ENCODE data around the gene SH2D3C. TPM values are rescaled to one million over a fixed set of nuclear protein-coding genes. Genes with fewer than 3 reads are reported as not detected.

Gene SH2D3C
- polyA plus RNA-seq, 3 donors: 13.2 to 17.6 (median 16.1) TPM

DNA sequence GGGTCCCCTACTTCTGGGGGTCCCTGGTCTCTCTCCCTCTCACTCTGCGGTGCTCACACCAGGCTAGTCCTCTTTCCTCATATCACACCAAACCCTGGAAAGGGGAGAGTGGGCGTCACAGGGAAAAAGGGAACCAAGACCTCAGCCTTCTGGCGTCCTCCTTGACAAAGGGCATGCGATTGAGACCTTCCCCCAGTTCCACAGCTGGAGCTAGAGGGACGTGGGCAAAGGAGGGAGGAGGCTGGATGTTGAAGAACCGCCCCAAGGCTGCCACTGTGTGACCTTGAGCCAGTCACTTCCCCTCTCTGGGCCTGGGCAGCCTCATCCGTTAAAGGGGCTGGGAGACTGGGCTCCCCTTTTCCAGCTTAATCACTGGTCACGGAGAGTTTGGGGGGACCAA lies 24.8 kb downstream of the SH2D3C start:
- no peak for DNase-seq (ENCODE audit: extremely low read depth in 1 of 11, low read depth in 9 of 11, low spot score in 4 of 11)

DNA sequence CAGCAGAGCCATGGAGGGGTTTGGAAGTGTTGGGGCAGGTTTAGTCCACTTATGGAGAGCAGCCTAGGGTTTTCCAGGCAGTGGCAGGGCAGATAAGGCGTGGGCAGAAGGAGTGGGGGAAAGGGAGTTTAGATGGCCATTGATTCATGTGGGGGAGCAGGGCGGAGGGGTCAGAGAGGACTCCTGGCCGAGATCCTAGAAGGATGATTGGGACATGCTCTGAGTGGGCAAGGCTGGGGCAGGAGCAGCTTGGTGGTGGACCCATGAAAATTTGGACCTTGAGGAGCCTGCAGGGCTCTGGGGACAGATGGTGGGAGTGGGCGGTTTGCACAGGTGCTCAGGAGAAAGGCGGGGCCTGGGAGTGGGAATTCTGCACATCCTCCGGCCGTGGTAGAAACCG lies 25.3 kb downstream of the SH2D3C start:
- DNase-seq (ENCODE audit: extremely low read depth in 1 of 11, low read depth in 9 of 11, low spot score in 4 of 11): no peak

DNA sequence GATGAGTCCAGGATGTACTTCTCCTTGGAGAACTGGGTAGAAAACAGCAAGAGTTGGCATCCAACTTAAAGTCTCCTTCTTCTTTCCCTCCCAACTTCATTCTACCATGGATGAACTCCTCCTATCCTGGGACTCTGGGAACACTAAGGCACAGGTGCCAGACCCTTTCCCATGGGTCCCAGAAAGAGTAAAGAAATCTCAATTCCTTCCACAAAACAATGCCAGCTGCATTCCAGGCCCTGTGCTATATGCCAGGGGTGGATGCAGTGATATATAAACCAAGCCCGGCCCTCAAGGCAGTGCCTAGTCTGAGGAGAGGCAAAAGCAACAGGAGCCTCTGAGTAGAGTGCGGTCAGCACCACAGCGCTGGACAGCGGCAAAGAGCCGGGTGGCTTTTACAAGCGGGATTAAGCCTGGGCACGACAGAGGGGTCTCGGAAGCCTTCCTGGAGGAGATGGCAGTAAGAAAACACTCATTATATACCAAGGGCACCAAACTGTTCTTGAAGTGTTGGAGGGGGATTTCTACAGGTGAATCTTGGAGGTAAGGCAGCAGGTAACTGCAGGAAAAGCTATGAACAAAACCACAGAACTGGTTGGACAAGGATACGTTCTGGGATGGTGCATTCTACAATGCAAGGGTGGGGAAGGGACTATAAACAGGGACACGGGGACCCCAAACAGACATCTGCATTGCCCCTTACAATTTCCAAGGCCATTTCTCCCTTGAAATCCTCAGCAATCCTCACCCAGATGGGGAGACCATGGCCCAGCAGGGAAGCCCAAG lies 27.0 kb downstream of the SH2D3C start:
- no peak for DNase-seq (ENCODE audit: extremely low read depth in 1 of 11, low read depth in 9 of 11, low spot score in 4 of 11)

DNA sequence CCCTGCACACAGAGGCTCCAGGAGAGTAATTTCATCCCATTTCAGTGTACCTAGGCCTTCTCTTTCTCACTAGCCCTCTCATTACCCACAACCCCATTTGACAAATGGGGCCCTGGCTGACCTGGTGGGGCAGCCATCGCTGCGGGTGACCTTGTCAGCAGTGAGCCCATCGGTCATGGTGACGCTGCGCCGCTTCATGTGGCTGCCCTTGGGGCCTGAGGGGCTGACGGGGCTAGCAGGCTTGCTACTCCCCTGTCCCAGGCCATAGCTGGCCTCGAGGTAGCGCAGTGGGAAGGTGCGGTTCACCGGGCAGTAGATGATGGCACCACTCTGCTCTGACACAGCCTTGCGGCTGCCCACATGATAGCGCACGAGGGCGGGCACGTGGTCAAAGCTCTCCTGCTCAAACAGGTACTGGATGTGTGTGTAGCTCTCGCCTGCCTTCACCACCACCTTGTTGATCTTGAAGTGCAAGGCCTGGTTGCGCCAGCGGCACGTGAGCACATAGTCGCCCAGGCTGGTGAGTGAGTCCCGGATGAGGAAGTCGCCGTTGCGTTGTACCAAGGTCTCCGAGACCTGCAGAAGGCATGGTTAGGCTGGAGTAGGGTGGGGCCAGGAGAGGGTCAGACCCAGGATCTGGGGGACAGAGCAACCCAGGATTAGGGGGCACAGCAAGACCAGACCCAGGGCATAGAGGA lies 29.2 kb downstream of the SH2D3C start:
- DNase-seq (ENCODE audit: extremely low read depth in 1 of 11, low read depth in 9 of 11, low spot score in 4 of 11): no peak

DNA sequence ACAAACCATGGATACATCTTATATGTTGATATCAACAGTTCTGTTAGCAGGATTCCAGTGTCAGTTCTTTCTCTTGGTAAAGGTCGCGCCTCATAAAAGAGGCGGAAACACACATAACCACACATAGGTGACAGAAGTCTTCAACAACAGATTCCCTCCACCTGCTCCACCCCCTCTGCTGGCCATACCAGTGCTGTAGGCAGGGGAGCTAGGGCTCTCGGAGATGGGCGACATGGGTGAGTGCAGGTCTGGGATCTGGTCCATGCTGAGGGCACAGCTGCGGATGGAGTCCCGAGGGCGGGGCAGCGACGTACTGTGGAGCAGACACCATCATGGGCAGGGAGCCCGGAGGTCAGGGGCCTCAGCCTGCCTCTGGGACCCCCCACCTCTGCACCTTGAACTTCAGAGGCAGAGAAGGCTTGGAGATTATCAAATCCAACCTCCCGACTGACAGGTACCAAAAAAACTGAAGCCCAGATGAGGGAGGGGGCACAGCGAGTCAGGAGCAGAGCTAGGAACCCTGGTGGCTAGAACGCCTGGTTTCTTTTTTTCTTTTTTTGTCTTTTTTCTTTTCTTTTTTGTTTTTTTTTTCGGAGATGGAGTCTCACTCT lies 31.4 kb downstream of the SH2D3C start:
- no peak for DNase-seq (ENCODE audit: extremely low read depth in 1 of 11, low read depth in 9 of 11, low spot score in 4 of 11)

- DNase-seq (ENCODE audit: extremely low read depth in 1 of 11, low read depth in 9 of 11, low spot score in 4 of 11): no peak
Observed at GRCh38 chr9:127744398-127745110, 33.9 kb downstream of the SH2D3C start.

DNA sequence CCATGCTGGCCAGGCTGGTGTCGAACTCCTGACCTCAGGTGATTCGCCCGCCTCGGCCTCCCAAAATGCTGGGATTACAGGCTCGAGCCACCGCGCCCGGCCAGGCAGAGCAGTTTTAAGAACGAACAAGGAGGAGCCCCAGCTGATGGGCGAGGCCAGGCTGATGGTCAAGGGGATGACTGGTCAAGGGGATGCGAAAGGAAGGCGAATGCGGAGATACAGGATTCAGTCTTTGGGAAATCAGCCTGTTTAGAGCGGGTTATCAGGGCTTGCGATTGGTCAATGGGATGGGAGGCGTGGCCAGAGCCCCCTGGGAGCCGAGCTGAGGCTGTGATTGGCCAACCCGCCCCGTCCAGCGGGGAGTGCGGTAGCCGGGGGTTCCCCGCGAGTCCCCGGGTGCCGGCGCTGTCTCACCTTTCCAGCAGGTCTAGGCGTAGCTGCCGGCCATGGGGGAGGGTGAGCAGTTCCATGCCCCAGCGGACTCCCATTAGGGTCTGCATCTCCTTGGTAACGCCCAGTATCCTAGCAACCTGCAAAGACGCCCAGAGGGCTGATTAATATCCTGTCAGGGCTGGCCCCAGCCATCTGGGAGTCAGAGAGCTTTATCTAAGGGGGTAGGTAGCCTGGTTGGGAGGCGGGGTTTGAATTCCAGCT lies 35.9 kb downstream of the SH2D3C start:
- peak in 7 of 11 donors; percentile 62 to 85 (median 76) for DNase-seq (ENCODE audit: extremely low read depth in 1 of 11, low read depth in 9 of 11, low spot score in 4 of 11)

DNA sequence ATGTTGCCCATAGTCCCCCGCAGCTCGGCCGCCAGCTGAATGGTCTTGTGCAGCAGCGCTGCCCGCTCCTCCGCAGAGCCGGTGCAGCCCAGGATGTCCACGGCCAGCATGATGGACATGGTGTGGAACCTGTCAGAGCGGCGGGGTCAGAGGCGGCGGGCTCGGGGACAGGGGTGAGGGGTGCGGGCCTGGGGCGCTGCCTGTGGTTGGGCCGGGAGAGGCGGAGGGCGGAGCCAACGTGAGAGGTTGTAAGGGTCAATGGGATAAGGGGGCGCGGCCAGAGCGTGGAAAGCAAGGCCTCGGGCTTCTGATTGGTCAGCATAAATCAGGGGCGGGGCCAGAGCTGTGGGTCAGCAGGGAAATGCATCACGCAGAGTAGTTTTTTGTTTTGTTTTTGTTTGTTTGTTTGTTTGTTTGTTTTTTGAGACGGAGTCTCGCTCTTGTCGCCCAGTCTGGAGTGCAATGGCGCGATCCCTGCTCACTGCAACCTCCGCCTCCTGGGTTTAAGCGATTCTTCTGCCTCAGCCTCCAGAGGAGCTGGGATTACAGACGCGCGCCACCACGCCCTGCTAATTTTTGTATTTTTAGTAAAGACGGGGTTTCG lies 36.5 kb downstream of the SH2D3C start:
- DNase-seq (ENCODE audit: extremely low read depth in 1 of 11, low read depth in 9 of 11, low spot score in 4 of 11): peak in 6 of 11 donors; percentile 54 to 70 (median 61)

DNA sequence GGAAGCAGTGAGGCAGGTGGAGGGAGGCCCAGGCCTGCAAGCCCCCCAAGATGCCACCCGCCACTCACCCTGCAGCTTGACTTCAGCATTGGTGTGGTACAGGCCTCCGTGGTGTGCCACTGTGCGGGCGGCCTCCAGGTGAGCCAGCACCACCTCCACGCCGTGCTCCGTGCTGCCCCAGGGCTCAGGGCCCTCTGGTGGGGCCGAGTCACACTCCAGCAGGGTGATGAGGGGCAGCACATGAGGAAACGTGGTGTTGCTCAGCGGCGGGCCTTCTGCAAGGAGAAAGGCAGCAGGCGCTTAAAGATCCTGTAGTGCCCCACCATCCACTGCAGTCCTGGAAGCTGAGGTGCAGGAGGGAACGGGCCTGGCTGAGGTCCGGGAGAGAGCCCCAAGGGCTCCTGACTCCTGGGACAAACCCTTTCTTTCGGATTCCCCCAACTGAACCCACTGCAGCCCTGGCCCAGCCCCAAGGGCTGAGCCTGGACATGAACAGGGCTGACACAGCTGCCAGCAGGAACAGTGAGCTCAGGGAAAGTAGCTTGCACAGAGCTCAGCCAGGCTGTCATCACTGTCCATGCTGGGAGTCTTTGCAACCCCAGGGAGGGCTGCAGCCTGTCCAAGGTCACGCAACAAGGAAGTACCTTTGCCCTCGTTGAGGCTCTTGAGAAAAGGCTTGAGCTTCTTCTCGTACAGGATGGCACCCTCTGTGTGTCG lies 38.7 kb downstream of the SH2D3C start:
- DNase-seq (ENCODE audit: extremely low read depth in 1 of 11, low read depth in 9 of 11, low spot score in 4 of 11): no peak

DNA sequence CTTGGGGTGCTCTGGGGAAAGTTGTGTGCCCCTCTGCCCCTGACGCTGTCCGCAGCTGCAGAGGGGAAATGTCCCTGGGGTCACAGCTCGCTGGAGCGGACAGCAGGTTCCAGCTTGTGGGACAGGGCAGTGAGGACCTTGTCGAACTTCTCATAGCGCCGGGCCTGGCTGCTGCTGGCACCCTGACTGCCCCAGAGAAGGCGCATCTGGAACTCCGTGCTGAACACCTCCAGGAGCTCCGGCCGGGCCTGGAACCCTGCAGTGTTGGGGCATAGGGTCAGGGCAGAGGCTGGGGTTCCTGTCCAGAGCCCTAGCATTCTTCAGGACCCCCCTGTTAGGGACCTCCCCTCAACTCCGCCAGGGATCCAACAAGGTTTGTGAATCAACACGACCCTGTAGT lies 39.8 kb downstream of the SH2D3C start:
- no peak for DNase-seq (ENCODE audit: extremely low read depth in 1 of 11, low read depth in 9 of 11, low spot score in 4 of 11)

DNA sequence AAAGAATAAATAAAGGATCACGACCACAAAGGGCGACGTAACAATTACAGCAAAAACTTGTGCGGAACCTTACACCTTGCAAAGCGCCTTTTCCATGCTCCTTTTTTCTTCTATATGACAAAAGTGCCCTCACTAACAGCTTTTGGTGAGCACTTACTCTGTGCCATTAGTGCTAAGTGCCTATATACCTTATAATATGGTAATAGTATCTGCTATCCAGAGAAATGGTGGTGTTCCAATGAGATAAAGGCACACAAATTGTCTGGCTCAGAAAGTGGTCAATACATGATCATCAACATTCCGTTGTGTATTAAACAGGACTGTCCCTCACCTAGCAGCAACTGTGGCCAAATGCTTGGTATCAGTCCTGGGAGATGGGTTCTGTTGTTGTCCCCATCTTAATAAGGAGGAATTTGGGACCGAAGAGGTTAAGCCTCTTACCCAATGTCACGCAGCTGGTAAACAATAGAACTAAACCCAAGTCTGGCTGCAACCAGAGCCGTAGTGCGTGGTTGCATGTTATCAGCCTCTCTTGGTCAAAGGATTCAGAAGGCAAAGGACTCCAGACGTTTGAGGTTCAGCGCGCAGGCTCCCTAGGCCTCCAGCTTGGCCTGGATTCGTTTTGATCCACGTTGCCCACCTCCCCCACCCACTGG lies 42.8 kb downstream of the SH2D3C start:
- DNase-seq (ENCODE audit: extremely low read depth in 1 of 11, low read depth in 9 of 11, low spot score in 4 of 11): no peak

DNA sequence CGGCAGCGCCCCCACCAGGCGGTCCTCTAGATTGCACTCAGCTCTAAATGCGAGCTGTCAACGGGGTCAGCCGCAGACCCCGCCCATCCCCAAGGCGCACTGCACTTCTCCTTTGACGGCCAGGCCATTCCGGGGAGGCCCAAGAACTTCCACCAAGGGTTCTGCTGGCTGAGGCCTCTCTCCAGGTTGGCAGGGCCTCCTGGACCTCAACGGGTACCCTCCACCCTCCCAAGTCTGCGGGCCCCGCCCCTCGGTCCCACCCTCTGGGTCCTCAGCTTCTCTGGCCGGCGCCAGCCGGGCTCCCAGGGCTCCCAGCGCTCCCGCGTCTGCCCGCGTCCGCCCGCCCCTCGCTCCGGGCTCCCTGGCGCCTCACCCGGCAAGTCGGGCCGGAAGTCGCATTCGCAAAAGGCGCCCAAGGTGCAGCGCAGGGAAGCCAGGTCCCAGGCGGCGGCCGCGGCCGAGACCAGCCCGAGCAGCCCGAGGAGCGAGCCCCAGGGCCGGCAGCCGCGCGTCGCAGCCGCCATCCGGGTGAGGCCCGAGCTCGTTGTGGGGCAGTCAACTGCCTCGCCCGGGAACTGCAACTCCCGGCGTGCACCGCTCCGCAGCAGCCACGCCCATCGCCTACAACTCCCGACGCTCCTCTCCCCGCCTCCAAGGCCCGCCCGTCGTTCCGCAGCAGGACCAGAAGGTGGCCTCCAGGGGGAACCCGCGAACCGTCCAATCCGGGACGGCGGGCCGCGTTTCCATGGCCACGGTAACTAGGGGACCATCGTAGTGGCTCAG lies 43.5 kb downstream of the SH2D3C start, which contains the start of gene TOR2A:
TSS of gene TOR2A (minus strand) at position 548 of the 783 bp plus-strand sequence. CDS start at position 524, 24 bp downstream.
- DNase-seq (ENCODE audit: extremely low read depth in 1 of 11, low read depth in 9 of 11, low spot score in 4 of 11): peak; percentile 91 to 98 (median 96)

DNA sequence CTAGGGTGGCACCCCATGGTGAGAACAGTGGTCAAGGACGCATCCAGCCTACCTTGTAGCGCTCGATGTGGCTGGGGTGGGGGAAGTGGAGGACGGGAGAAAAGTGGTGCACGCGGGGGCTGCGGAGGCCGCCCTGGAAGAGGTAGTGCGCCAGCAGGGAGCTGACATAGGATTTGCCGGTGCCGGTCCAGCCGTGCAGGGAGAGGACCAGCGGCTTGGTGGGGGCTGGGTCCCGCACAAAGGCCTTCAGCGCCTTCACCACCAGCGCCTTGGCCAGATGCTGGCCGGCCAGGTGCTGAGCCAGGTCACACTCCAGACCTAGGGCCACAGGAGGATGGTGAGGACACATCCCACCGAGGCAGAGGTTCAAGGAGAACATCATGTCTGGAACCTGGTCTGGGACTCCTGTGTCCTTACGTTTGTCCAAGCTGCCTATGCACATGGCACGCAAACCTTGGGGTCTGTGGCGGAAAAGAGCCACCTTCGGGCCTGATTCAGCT lies 44.2 kb downstream of the SH2D3C start:
- DNase-seq (ENCODE audit: extremely low read depth in 1 of 11, low read depth in 9 of 11, low spot score in 4 of 11): no peak

DNA sequence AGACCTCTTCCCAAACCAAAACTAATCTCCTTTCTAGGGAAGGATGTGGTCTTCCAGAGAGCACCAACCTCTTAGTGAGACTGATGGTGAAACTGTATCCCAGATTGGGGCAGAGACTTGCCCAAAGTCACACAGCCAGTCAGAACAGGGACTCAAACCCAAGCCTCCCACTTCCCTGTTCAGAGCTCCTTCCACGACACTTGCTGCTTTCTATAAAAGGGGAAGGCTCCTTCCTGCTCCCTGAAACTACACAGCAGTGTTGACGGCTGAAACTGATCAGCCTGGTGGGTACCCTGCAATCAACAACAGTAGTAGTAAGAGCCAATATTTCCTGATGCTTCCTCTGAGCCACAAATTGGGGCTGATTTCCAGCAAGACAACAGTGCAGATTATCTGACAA lies 44.9 kb downstream of the SH2D3C start:
- no peak for DNase-seq (ENCODE audit: extremely low read depth in 1 of 11, low read depth in 9 of 11, low spot score in 4 of 11)

DNA sequence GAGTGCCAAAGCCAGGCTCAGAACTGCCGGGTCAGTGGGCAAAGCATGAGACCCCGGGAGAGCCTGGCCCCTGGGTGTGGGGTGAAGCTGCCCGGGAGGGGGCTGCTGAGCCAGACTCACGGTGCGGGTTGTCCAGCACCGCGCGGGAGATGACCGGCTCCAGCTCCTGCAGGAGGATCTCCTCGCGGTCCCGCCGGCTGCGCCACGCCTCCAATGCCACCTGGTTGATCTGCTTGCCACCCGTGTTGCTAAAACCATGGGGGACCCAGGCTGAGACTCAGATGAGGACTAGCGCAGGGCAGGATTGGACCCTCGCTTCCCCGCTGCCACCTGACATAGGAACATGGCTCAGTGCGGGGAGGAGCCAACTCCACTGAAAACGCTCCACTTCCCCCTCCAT lies 46.0 kb downstream of the SH2D3C start:
- DNase-seq (ENCODE audit: extremely low read depth in 1 of 11, low read depth in 9 of 11, low spot score in 4 of 11): no peak

GRCh38 chr9:127731938-127732337 lies 46.5 kb downstream of the SH2D3C start:
- no peak for DNase-seq (ENCODE audit: extremely low read depth in 1 of 11, low read depth in 9 of 11, low spot score in 4 of 11)
